Stimulated activated CD8-positive, alpha-beta memory T cell treated with anti-CD3 and anti-CD28 coated beads, Interleukin-4, amount 100 ng/mL, for 24 hours (primary cell): ENCODE results near the gene PTGR3.

Experiments used
- DNase-seq: peaks from one replicate; pipeline ENCODE4 v3.0.0-alpha.2; 2020; ENCODE audit warnings: low read depth

PTGR3 gene

DNA sequence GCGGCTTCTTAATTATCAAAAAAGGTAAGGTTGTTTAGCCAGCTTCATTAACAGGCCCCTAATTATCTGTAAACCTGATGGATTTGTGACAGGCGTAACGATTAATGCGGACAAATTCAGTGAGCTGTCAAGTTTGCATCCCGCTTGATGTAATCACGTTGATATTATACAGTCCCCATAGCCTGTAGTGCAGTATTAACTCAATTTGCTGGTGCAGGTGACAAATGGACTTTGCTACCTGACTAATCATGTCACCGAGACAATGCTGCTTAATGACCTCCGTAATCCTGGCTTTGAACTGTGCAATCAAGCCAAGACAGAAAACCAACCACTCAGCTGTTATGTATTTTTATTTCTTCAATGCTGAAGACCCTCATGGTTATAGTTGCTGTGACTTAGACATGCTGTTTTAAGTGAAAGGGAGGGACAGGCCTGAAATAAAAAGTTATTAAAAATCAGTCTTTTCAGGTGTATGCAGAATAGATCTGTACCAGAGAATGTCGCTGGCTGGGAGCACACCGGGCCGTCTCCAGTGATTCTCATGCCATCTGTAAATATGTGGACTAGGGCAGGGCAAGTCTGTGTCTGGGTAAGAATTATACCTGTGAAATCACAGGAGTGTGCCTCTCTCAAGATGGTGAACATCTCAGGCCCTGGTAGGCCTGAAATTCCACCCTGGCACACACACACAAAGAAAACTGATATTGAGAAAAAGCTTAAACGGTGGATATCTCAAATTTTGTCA, 6.0 kb upstream of the PTGR3 start:
- DNase-seq: no peak

- no peak for DNase-seq
These were observed 5.4 kb upstream of the PTGR3 start for GRCh38 chr18:75214332-75214690.

DNA sequence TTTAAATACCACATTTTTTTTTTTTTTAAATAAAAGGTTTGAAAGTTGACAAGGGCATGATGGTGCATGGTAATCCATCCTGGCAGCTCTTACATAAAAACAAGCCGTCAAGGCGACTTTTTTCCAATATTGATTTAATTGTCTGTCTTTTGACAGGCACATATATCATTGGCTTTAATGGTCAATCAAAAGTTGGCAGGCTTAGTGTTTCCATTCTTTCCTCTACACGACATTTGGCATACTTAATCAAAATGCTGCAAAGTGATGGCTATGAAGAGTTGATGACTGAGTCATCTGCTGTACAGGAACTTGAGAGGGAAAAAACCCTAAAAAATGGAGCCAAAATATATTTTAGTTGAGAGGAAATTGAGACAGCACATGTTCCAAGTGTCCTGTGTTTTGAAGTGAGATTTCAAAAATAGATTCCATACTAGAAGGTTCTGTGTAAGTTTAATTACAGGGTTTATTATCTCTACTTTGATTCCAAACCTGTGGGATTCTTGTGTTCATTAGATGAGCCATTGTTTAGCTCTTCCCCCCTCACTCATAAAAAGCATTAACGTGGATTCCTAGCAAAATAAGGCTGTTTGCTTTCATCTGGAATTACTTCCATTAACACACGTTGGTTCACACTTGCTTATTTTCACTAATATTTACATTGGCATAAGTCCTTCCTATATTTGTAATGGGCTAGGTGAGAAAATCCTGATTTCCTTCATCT, 4.8 kb upstream of the PTGR3 start:
- DNase-seq: no peak

GRCh38 chr18:75212751-75213090, 3.8 kb upstream of the PTGR3 start:
- DNase-seq: no peak

- DNase-seq: no peak
These were observed 3.2 kb upstream of the PTGR3 start for GRCh38 chr18:75211953-75212750.

GRCh38 chr18:75211626-75211952, 2.6 kb upstream of the PTGR3 start:
- DNase-seq: no peak

GRCh38 chr18:75211002-75211621, 2.2 kb upstream of the PTGR3 start:
- no peak for DNase-seq

- DNase-seq: no peak
These were observed 1.5 kb upstream of the PTGR3 start, which contains the start of gene TSHZ1 for GRCh38 chr18:75210274-75211001. TSS of gene TSHZ1 (plus strand) at chr18:75210797. CDS start at chr18:75211877, 1,080 bp downstream.

- DNase-seq: no peak
These were observed 966 bp upstream of the PTGR3 start for GRCh38 chr18:75209951-75210258.

- no peak for DNase-seq
These were observed 157 bp downstream of the PTGR3 start for GRCh38 chr18:75208836-75209128.

- no peak for DNase-seq
These were observed 644 bp downstream of the PTGR3 start for GRCh38 chr18:75208155-75208835.

GRCh38 chr18:75207310-75208154, 1.4 kb downstream of the PTGR3 start:
- DNase-seq: no peak

- no peak for DNase-seq
These were observed 2.3 kb downstream of the PTGR3 start for GRCh38 chr18:75206452-75207309.

DNA sequence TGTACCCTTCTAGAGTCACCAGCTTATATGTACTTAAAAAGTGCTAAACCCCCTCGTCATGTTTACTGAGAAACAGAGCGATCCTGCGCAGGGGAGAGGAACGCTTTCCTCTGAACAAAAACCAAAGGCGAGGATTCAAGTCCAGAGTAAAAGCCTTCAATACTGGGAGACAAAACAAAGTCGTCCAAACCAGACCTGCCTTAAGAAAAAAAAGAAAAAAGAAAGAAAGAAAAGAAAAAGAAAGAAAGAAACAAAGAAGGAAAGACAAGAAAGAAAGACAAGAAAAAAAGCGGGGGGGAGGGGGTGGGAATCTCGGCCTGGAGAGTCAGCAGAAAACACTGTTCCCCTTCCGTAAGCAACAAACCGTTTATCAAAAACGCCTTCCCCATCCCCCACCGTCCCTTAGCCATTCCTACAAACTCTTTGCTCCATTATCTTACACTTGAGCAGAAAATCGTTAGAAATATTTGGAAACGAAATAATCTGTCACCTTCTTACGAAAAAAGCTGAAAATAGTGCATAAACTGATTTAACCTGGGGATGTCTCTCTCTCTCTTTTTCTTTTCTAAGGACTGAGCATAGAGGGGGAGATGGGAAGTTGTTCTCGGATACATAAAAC, 3.3 kb downstream of the PTGR3 start:
- no peak for DNase-seq

GRCh38 chr18:75204732-75205513, 4.0 kb downstream of the PTGR3 start:
- DNase-seq: no peak

GRCh38 chr18:75204269-75204731, 4.6 kb downstream of the PTGR3 start:
- no peak for DNase-seq

DNA sequence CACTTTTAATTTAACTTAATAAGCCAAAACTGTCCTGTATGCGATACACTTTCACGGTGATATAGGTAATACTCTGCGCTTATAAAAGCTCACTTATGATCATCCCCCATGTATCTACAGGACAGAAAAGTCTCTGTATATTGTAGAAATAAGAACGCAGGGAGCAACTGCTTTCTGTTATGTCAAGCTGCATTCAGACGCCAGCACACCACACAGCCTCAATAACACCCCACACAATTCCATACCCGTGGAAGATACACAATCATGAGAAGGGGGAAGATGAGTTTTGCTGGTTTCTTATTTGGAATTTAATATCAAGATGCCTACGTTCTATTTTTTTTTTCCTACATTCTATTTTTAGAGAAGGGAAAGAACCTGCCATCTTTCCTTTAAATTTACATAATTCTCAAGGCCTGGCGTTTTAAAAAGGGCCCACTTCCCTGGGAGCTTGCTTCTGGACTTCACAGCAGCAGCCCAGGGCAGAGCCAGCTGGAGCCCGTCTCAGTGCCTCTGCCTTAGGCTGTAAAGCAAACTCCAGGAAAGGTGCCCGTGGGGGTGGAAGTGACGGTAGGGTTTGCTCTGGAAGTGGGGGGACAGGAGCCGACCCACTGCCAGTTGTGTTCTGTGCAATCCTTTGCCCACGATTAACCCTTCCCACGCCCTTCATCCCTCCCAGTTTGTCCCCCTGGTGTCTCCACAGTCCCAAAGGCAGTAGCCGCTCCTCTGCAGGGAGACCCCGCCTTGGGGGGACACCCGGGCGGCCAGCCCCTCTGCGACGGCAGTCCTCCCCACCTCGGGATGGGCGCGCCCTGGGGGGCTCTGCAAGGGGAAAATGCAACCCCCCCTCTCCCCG, 5.3 kb downstream of the PTGR3 start:
- DNase-seq: no peak
